K562 (cell line): ENCODE results near the gene THADA. TPM values are rescaled to one million over a fixed set of nuclear protein-coding genes. Genes with fewer than 3 reads are reported as not detected.

Source experiments
- ATAC-seq: fragments of 200-7000 bp; cut with Tn5 transposase; 3 replicates; pipeline ENCODE4 v1.9.1; 2020; ENCODE audit warnings: moderate library complexity
- BruUV-seq: library from RNA; stranded (reverse); fragments of 400-500 nt; replicated peaks from 2 replicates; lab custom pipeline; 2021; lab: Mats Ljungman, UMichigan
- CTCF ChIA-PET: fragments of 300-600 bp; formaldehyde crosslinking; extraction: SDS; loops from one replicate; lab custom pipeline; 2021; ENCODE audit warnings: low intra/inter-chr PET ratio; lab: Yijun Ruan, JAX
- POLR2A ChIA-PET: fragments of 300-600, 350-650 bp; sonication (Branson Sonifier 250); formaldehyde crosslinking; extraction: SDS; loops from one replicate; lab custom pipeline; 2021; ENCODE audit warnings: antibody characterized with exemption, inconsistent platforms; lab: Yijun Ruan, JAX
- DNase-seq, 4 experiments: peaks; one replicate each; pipeline versions ENCODE4 v3.0.0 to v3.0.0-alpha.2; 2011 to 2018; ENCODE audit warnings: low spot score in 3 of 4, mixed read lengths in 3 of 4; ENCODE audit errors: extremely low read depth in 1 of 4
- FAIRE-seq: peaks from 2 replicates; lab custom pipeline; 2011; peaks lifted over from hg19 to GRCh38; lab: Jason Lieb, UNC
- H2AFZ ChIP-seq: 2 replicates; pipeline ENCODE4 v1.6.0; 2011; ENCODE audit warnings: low read depth, low read length, control low read depth, inconsistent platforms
- H3K27ac ChIP-seq: fragments of 200-600 bp; 3 replicates; pipeline ENCODE4 v1.8.0; 2011; ENCODE audit warnings: low read depth, mild to moderate bottlenecking, control low read depth, inconsistent platforms, low read length, moderate library complexity, mixed read lengths; ENCODE audit errors: extremely low read depth
- H3K27me3 ChIP-seq, 2 experiments: fragments of 300-600 bp in 1 of 2; 2 replicates in 1 of 2; 3 replicates in 1 of 2; pipeline versions ENCODE4 v1.6.0 to v1.8.0; 2011; ENCODE audit warnings: inconsistent platforms in 2 of 2, low read length in 2 of 2, mild to moderate bottlenecking in 1 of 2, mixed read lengths in 1 of 2, moderate library complexity in 1 of 2; ENCODE audit not compliant: control insufficient read depth in 2 of 2, insufficient read depth in 2 of 2
- H3K36me3 ChIP-seq: fragments of 300-600 bp; 3 replicates; pipeline ENCODE4 v1.8.0; 2011; ENCODE audit warnings: mild to moderate bottlenecking, low read length, inconsistent platforms; ENCODE audit not compliant: control insufficient read depth, insufficient read depth
- H3K4me1 ChIP-seq, 2 experiments: fragments of 200-600 bp in 1 of 2; replicated peaks in 1 of 2; 2 replicates in 1 of 2; 3 replicates in 1 of 2; pipeline versions ENCODE4 v1.5.1 to v1.8.0; 2011; ENCODE audit warnings: inconsistent platforms in 2 of 2, low read length in 2 of 2, mild to moderate bottlenecking in 1 of 2, mixed read lengths in 1 of 2, moderate library complexity in 1 of 2; ENCODE audit not compliant: control insufficient read depth in 2 of 2, insufficient read depth in 2 of 2
- H3K4me2 ChIP-seq: 2 replicates; pipeline ENCODE4 v1.6.1; 2011; ENCODE audit warnings: low read length, control low read depth, inconsistent platforms, mixed read lengths; ENCODE audit not compliant: insufficient read depth
- H3K4me3 ChIP-seq: fragments of 200-600 bp; sonication (generic), shearing (Covaris generic); 2 replicates; pipeline ENCODE4 v1.5.1; 2016; ENCODE audit warnings: control low read depth, inconsistent platforms
- H3K79me2 ChIP-seq: fragments of 200-600 bp; 3 replicates; pipeline ENCODE4 v1.8.0; 2011; ENCODE audit warnings: low read length, inconsistent platforms; ENCODE audit not compliant: control insufficient read depth, insufficient read depth
- H3K9ac ChIP-seq, 2 experiments: 2 replicates each; pipeline versions ENCODE4 v1.6.0 to v1.6.1; 2011; ENCODE audit warnings: low read depth in 2 of 2, low read length in 2 of 2, control low read depth in 1 of 2, inconsistent platforms in 1 of 2, mild to moderate bottlenecking in 1 of 2, mixed read lengths in 1 of 2; ENCODE audit not compliant: insufficient read depth in 1 of 2
- H3K9me1 ChIP-seq: one replicate; pipeline ENCODE4 v1.6.0; 2011; ENCODE audit warnings: inconsistent platforms, mild to moderate bottlenecking, low read length, moderate library complexity; ENCODE audit not compliant: control insufficient read depth, insufficient read depth
- H3K9me3 ChIP-seq: replicated peaks from 2 replicates; pipeline ENCODE4 v1.5.1; 2011; ENCODE audit warnings: low read depth, low read length, inconsistent platforms; ENCODE audit not compliant: control insufficient read depth, insufficient read depth
- H4K20me1 ChIP-seq: replicated peaks from 2 replicates; pipeline ENCODE4 v1.6.1; 2011; ENCODE audit warnings: low read length, inconsistent platforms, mixed read lengths; ENCODE audit not compliant: control insufficient read depth, insufficient read depth
- BDP1 ChIP-seq: IDR thresholded peaks from 3 replicates; pipeline ENCODE4 v1.6.1; 2011; ENCODE audit not compliant: insufficient read length, insufficient read depth
- CBX5 ChIP-seq: IDR thresholded peaks from 2 replicates; pipeline ENCODE4 v1.6.1; 2014; ENCODE audit warnings: low read depth, borderline replicate concordance
- HNRNPUL1 ChIP-seq: fragments of 200-400 bp; formaldehyde crosslinking; IDR thresholded peaks from 2 replicates; pipeline ENCODE4 v1.6.1; 2017; ENCODE audit warnings: low read length
- HOXB6 ChIP-seq: fragments of 250-450 bp; sonication (Bioruptor Pico); IDR thresholded peaks from 2 replicates; pipeline ENCODE4 v1.5.1; 2022; ENCODE audit warnings: mild to moderate bottlenecking, borderline replicate concordance
- JUNB ChIP-seq: fragments of 450-650 bp; formaldehyde crosslinking; conservative IDR thresholded peaks from 2 replicates; pipeline ENCODE4 v1.4.0; 2020; ENCODE audit warnings: mild to moderate bottlenecking
- PHF20 ChIP-seq: fragments of 450-650 bp; IDR thresholded peaks from 2 replicates; pipeline ENCODE4 v1.6.1; 2018; ENCODE audit not compliant: partially characterized antibody
- PRPF4 ChIP-seq: fragments of 200-400 bp; formaldehyde crosslinking; IDR thresholded peaks from one replicate; pipeline ENCODE4 v1.6.1; 2017; ENCODE audit warnings: low read length, low read depth, mild to moderate bottlenecking; ENCODE audit not compliant: insufficient read depth, poor library complexity, severe bottlenecking
- SMARCC2 ChIP-seq: fragments of 450-650 bp; IDR thresholded peaks from 2 replicates; pipeline ENCODE4 v1.6.1; 2017; ENCODE audit warnings: antibody characterized with exemption, moderate library complexity, mild to moderate bottlenecking, low read depth
- TAF15 ChIP-seq: fragments of 200-400 bp; formaldehyde crosslinking; IDR thresholded peaks from 2 replicates; pipeline ENCODE4 v1.6.1; 2017; ENCODE audit warnings: mild to moderate bottlenecking, low read depth, low read length, moderate library complexity
- TBL1XR1 ChIP-seq, 2 experiments: IDR thresholded peaks; 2 replicates each; pipeline ENCODE4 v1.6.1; 2012; ENCODE audit warnings: improper control_type of control experiment in 2 of 2, low read length in 2 of 2, mild to moderate bottlenecking in 1 of 2
- THRA ChIP-seq: fragments of 450-650 bp; IDR thresholded peaks from 2 replicates; pipeline ENCODE4 v1.6.1; 2017; ENCODE audit warnings: mild to moderate bottlenecking, moderate library complexity
- ZBTB8A ChIP-seq: fragments of 450-650 bp; IDR thresholded peaks from 2 replicates; pipeline ENCODE4 v1.6.1; 2018; ENCODE audit warnings: mild to moderate bottlenecking, moderate library complexity; ENCODE audit not compliant: partially characterized antibody
- ZNF224 ChIP-seq: sonication (generic); formaldehyde crosslinking; IDR thresholded peaks from 2 replicates; pipeline ENCODE4 v1.8.0; 2022; ENCODE audit warnings: mild to moderate bottlenecking, missing genetic modification reagents
- ZNF41 ChIP-seq: fragments of 250-450 bp; sonication (Bioruptor Pico); conservative IDR thresholded peaks from 2 replicates; pipeline ENCODE4 v1.4.0; 2020; ENCODE audit warnings: mild to moderate bottlenecking
- ZNF57 ChIP-seq: fragments of 450-650 bp; formaldehyde crosslinking; IDR thresholded peaks from 2 replicates; pipeline ENCODE4 v1.4.0; 2020; ENCODE audit warnings: mild to moderate bottlenecking, moderate library complexity
- ZNF695 ChIP-seq: fragments of 450-650 bp; formaldehyde crosslinking; IDR thresholded peaks from 2 replicates; pipeline ENCODE4 v1.4.0; 2020; ENCODE audit warnings: mild to moderate bottlenecking, moderate library complexity
- WGBS: fragments of 100-300 bp; shearing (Covaris generic); methylation state at CpG from one replicate; pipeline ENCODE4 v1.1.6; 2016; ENCODE audit warnings: low coverage, mixed read lengths; ENCODE audit not compliant: insufficient coverage; ENCODE audit errors: missing lambda C conversion rate; 5-methylcytosine and 5-hydroxymethylcytosine counted together
- in situ Hi-C: fragments of 300-500 bp; cut with MboI; formaldehyde crosslinking; loops from 4 replicates; pipeline ENCODE4 v1.15.0; 2018; ENCODE audit warnings: inconsistent platforms, mixed read lengths
- intact Hi-C: fragments of 100-400 bp; cut with micrococcal nuclease; formaldehyde crosslinking; loops from 2 replicates; pipeline ENCODE4 v1.14.2; 2022
- polyA plus RNA-seq, 8 experiments: library from polyadenylated mRNA; depleted of rRNA in 4 of 8; stranded (reverse) in 5 of 8; unstranded in 3 of 8; fragments of >200 nt; fragmentation: Nextera tagmentation in 2 of 8; fragmentation: Illumina TruSeq in 1 of 8; extraction: Ambion mirVana in 2 of 8; extraction: Trizol in 1 of 8; gene quantifications; 2 replicates each; pipeline versions ENCODE4 v1.2.1 to v1.2.3, GENCODE V29; 2011 to 2014; ENCODE audit warnings: inconsistent platforms in 1 of 8, missing spikeins in 1 of 8
- total RNA-seq, 7 experiments: library from RNA; depleted of rRNA in 6 of 7; stranded (reverse); fragments of >200 nt in 6 of 7; fragmentation: Illumina TruSeq in 2 of 7; extraction: Trizol in 2 of 7; gene quantifications; 2 replicates each; pipeline versions ENCODE4 v1.2.1 to v1.2.3, GENCODE V29; 2011 to 2021; ENCODE audit warnings: low replicate concordance in 1 of 7
- TF ChIP-seq, protein P1 (sequence below), 2 experiments: fragments of 450-650 bp; IDR thresholded peaks; 2 replicates each; pipeline ENCODE4 v1.6.1; 2016
- TF ChIP-seq, protein P2 (sequence below): fragments of 250-450 bp; sonication (Bioruptor Pico); IDR thresholded peaks from 2 replicates; pipeline ENCODE4 v1.8.0; 2022; ENCODE audit warnings: moderate library complexity, mild to moderate bottlenecking, inconsistent platforms

Gene THADA
- total and polyA plus RNA-seq, 9 of the 15 experiments (the other 6 are each of a cell fraction or from before 2014, with no cell fraction given), result 17.8 to 34.7 (median 31.9) TPM

GRCh38 chr2:43469713-43470112 is 126.1 kb downstream of the THADA start:
- CTCF ChIA-PET, result no interaction called here
- 57% methylated on average over 3 of the region's 3 CpGs for WGBS
- Histone ChIP-seq H3K27ac (no peak overlapping the region), H3K36me3 (no peaks in the 10 kb centered on the region), H3K4me1 (no peaks in the 10 kb centered on the region)
- ATAC-seq (no peak), FAIRE-seq (no peak)
- TF ChIP-seq SMARCC2 (no peak), JUNB (no peak), ZNF57 (CRISPR knock-in tag) (no peak), CBX5 (no peak), ZNF695 (no peak), ZNF224 (CRISPR knock-in tag) (no peak), PHF20 (no peak), HOXB6 (no peak), HNRNPUL1 (no peak), TBL1XR1 (IDR thresholded peaks at IDR 0.05; ENCODE audit: low read length in 2 of 2) (no peak), ZBTB8A (no peak), PRPF4 (no peak), THRA (no peak), BDP1 (no peak), ZNF41 (no peak), TAF15 (no peak)
- TF ChIP-seq, protein P1, sequence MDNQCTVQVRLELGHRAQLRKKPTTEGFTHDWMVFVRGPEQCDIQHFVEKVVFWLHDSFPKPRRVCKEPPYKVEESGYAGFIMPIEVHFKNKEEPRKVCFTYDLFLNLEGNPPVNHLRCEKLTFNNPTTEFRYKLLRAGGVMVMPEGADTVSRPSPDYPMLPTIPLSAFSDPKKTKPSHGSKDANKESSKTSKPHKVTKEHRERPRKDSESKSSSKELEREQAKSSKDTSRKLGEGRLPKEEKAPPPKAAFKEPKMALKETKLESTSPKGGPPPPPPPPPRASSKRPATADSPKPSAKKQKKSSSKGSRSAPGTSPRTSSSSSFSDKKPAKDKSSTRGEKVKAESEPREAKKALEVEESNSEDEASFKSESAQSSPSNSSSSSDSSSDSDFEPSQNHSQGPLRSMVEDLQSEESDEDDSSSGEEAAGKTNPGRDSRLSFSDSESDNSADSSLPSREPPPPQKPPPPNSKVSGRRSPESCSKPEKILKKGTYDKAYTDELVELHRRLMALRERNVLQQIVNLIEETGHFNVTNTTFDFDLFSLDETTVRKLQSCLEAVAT (IDR thresholded peaks at IDR 0.05), result no peak
- TF ChIP-seq, protein P2, sequence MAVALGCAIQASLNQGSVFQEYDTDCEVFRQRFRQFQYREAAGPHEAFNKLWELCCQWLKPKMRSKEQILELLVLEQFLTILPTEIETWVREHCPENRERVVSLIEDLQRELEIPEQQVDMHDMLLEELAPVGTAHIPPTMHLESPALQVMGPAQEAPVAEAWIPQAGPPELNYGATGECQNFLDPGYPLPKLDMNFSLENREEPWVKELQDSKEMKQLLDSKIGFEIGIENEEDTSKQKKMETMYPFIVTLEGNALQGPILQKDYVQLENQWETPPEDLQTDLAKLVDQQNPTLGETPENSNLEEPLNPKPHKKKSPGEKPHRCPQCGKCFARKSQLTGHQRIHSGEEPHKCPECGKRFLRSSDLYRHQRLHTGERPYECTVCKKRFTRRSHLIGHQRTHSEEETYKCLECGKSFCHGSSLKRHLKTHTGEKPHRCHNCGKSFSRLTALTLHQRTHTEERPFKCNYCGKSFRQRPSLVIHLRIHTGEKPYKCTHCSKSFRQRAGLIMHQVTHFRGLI, result no peak
- TF ChIP-seq, all 486 proteins: peak for 0
- Histone ChIP-seq H3K4me2 (no peak overlapping the region), H3K9ac (no peak overlapping the region), H3K27me3 (no peaks in the 10 kb centered on the region), H3K9me3 (no peaks in the 10 kb centered on the region), H4K20me1 (no peaks in the 10 kb centered on the region), H3K4me3 (no peak overlapping the region), H2AFZ (no peak overlapping the region), H3K79me2 (no peaks in the 10 kb centered on the region), H3K9me1 (no peaks in the 10 kb centered on the region)
- no peak for DNase-seq
- in situ Hi-C loops, result no loop called here
- intact Hi-C loops, result no loop called here
- BruUV-seq, result no TSS peak
- POLR2A ChIA-PET, result no interaction called here
